ENCODE data around the gene AGPS. TPM values are rescaled to one million over a fixed set of nuclear protein-coding genes. Genes with fewer than 3 reads are reported as not detected.

Gene AGPS
- total and polyA plus RNA-seq, 9 of the 15 experiments (the other 6 are each of a cell fraction or from before 2014, with no cell fraction given) = 15.5 to 211 (median 63.1) TPM

GRCh38 chr2:177552422-177553175, 160.0 kb downstream of the AGPS start (continued):
- TF ChIP-seq ETV5 (CRISPR knock-in tag; IDR thresholded peaks at IDR 0.05; ENCODE audit: low read depth) = peak; percentile 56; the same call in 1 of the 2 replicates
- TF ChIP-seq BRD9 (IDR thresholded peaks at IDR 0.05; ENCODE audit: low read depth, partially characterized antibody) = peak; percentile 11
- TF ChIP-seq FOXK1 (CRISPR knock-in tag; IDR thresholded peaks at IDR 0.05; ENCODE audit: borderline replicate concordance) = 0 out of 2 replicates have a peak, but pooled peaks have one; percentile 39
- TF ChIP-seq STAT6 (CRISPR knock-in tag; IDR thresholded peaks at IDR 0.05) = peak; percentile 74; the same call in 1 of the 2 replicates
- TF ChIP-seq NR4A1 (CRISPR knock-in tag; IDR thresholded peaks at IDR 0.05) = no peak
- no peak for TF ChIP-seq NR4A1 (tag; IDR thresholded peaks at IDR 0.05)
- TF ChIP-seq FOXK2 (conservative IDR thresholded peaks at IDR 0.05 in 1 of 2, IDR thresholded peaks at IDR 0.05 in 1 of 2; ENCODE audit: low read depth in 2 of 2) = peak in 1 of 2 experiments; percentile 34; a peak in 2 of 4 replicates
- TF ChIP-seq FOXJ2 (tag; IDR thresholded peaks at IDR 0.05) = peak; percentile 99
- TF ChIP-seq SMARCE1 (IDR thresholded peaks at IDR 0.05) = no peak
- peak; percentile 65; the same call in 1 of the 2 replicates for TF ChIP-seq MYC (IDR thresholded peaks at IDR 0.05; ENCODE audit: low read depth, low read length)
- TF ChIP-seq MYC (CRISPR knock-in tag; IDR thresholded peaks at IDR 0.05; ENCODE audit: borderline replicate concordance, low read depth) = no peak
- TF ChIP-seq PHF20 (IDR thresholded peaks at IDR 0.05; ENCODE audit: partially characterized antibody) = peak; percentile 88
- TF ChIP-seq RREB1 (CRISPR knock-in tag; IDR thresholded peaks at IDR 0.05) = peak; percentile 79
- peak; percentile 86; the same call in 1 of the 2 replicates for TF ChIP-seq ARID4B (CRISPR knock-in tag; IDR thresholded peaks at IDR 0.05)
